Ishikawa (cell line): Measurements from ENCODE around the gene PIK3C2G.

Experiments used
- CEBPB ChIP-seq: IDR thresholded peaks from 2 replicates; pipeline ENCODE4 v1.6.1; 2012
- CREB1 ChIP-seq: IDR thresholded peaks from 2 replicates; pipeline ENCODE4 v1.6.1; 2012; ENCODE audit warnings: low read depth
- EGR1 ChIP-seq: IDR thresholded peaks from 2 replicates; pipeline ENCODE4 v1.6.1; 2012
- EP300 ChIP-seq: IDR thresholded peaks from 2 replicates; pipeline ENCODE4 v1.6.1; 2012; ENCODE audit warnings: borderline replicate concordance
- FOXM1 ChIP-seq: IDR thresholded peaks from 2 replicates; pipeline ENCODE4 v1.6.1; 2012; ENCODE audit warnings: low read depth, borderline replicate concordance
- NFIC ChIP-seq: IDR thresholded peaks from 2 replicates; pipeline ENCODE4 v1.6.1; 2012
- RAD21 ChIP-seq: IDR thresholded peaks from 2 replicates; pipeline ENCODE4 v1.6.1; 2012; ENCODE audit warnings: low read depth
- TAF1 ChIP-seq: IDR thresholded peaks from 2 replicates; pipeline ENCODE4 v1.6.1; 2012; ENCODE audit warnings: low read depth, mild to moderate bottlenecking
- TCF12 ChIP-seq: IDR thresholded peaks from 2 replicates; pipeline ENCODE4 v1.6.1; 2012; ENCODE audit warnings: low read depth
- TEAD4 ChIP-seq: IDR thresholded peaks from 2 replicates; pipeline ENCODE4 v1.6.1; 2012
- YY1 ChIP-seq: IDR thresholded peaks from 2 replicates; pipeline ENCODE4 v1.6.1; 2012; ENCODE audit warnings: low read depth
- ZBTB7A ChIP-seq: IDR thresholded peaks from 2 replicates; pipeline ENCODE4 v1.6.1; 2012; ENCODE audit warnings: low read depth
- TF ChIP-seq, protein P1 (sequence below): IDR thresholded peaks from 2 replicates; pipeline ENCODE4 v1.6.1; 2012; ENCODE audit warnings: low read depth, mild to moderate bottlenecking
- TF ChIP-seq, protein P2 (sequence below): IDR thresholded peaks from 2 replicates; pipeline ENCODE4 v1.6.1; 2012
- TF ChIP-seq, protein P3 (sequence below): IDR thresholded peaks from 2 replicates; pipeline ENCODE4 v1.6.1; 2012

Gene PIK3C2G

DNA sequence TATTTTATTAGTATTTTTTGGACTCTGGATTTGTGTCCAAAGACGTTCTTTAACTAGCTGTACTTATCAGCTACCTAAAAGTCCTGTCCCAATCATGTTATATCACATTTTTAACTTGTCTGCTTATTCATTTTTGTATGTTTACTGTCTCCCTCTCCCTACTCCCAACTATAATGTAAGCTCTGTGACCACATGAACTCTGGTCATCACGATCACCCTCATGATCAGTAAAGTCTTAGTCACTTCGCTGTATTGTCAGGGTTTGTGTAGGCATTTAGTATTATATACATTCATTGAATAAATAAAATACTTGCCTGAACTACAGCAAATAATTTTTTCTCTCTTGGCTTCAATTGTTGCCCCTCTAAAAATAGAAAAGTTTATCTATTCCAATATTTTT is 211.0 kb downstream of the PIK3C2G start:
- TF ChIP-seq, protein P1, sequence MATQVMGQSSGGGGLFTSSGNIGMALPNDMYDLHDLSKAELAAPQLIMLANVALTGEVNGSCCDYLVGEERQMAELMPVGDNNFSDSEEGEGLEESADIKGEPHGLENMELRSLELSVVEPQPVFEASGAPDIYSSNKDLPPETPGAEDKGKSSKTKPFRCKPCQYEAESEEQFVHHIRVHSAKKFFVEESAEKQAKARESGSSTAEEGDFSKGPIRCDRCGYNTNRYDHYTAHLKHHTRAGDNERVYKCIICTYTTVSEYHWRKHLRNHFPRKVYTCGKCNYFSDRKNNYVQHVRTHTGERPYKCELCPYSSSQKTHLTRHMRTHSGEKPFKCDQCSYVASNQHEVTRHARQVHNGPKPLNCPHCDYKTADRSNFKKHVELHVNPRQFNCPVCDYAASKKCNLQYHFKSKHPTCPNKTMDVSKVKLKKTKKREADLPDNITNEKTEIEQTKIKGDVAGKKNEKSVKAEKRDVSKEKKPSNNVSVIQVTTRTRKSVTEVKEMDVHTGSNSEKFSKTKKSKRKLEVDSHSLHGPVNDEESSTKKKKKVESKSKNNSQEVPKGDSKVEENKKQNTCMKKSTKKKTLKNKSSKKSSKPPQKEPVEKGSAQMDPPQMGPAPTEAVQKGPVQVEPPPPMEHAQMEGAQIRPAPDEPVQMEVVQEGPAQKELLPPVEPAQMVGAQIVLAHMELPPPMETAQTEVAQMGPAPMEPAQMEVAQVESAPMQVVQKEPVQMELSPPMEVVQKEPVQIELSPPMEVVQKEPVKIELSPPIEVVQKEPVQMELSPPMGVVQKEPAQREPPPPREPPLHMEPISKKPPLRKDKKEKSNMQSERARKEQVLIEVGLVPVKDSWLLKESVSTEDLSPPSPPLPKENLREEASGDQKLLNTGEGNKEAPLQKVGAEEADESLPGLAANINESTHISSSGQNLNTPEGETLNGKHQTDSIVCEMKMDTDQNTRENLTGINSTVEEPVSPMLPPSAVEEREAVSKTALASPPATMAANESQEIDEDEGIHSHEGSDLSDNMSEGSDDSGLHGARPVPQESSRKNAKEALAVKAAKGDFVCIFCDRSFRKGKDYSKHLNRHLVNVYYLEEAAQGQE, result no peak
- TF ChIP-seq ZBTB7A (no peak), TAF1 (no peak), RAD21 (no peak), CEBPB (no peak), CREB1 (no peak), TEAD4 (no peak)
- TF ChIP-seq, protein P2, sequence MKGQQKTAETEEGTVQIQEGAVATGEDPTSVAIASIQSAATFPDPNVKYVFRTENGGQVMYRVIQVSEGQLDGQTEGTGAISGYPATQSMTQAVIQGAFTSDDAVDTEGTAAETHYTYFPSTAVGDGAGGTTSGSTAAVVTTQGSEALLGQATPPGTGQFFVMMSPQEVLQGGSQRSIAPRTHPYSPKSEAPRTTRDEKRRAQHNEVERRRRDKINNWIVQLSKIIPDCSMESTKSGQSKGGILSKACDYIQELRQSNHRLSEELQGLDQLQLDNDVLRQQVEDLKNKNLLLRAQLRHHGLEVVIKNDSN, result no peak

DNA sequence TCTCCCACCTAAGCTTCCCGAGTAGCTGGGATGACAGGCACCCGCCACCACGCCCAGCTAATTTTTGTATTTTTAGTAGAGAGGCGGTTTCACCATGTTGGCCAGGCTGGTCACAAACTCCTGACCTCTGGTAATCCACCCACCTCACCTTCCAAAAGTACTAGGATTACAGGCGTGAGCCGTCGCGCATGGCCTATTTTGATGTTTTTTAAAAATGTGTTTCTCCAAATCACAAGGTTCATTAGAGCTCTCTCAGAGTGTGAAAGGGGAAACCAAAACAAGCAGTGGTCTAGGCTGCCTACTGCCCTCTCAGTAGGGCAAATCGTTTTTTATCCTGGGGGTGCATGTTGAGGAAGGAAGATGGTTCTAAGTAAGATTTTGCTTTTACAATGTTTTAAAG is 211.5 kb downstream of the PIK3C2G start:
- TF ChIP-seq FOXM1 (no peak), EGR1 (no peak), TEAD4 (no peak), RAD21 (no peak), TAF1 (no peak), TCF12 (no peak), NFIC (no peak), CREB1 (no peak), ZBTB7A (no peak), EP300 (no peak), CEBPB (no peak), YY1 (no peak)
- TF ChIP-seq, protein P2, result no peak
- TF ChIP-seq, protein P1, result no peak
- TF ChIP-seq, protein P3, sequence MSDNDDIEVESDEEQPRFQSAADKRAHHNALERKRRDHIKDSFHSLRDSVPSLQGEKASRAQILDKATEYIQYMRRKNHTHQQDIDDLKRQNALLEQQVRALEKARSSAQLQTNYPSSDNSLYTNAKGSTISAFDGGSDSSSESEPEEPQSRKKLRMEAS, result no peak

DNA sequence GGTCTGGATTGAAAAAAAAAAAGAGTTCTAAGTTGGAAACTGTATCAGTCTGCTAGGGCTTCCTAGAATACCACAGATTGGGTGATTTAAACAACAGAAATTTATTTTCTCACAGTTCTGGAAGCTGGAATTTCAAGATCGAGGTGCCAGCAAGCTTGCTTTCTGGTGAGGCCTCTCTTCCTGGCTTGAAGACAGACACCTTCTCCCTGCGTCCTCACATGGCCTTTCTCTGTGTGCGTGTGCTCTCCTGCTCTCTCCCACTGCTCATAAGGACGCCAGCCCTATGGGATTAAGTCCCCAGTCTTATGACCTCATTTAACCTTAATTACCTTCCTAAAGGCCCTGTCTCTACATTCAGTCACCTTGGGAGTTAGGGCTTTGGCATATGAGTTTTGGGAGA is 215.5 kb downstream of the PIK3C2G start:
- TF ChIP-seq TEAD4, result no peak
- TF ChIP-seq CEBPB, result no peak
- TF ChIP-seq CREB1, result no peak

DNA sequence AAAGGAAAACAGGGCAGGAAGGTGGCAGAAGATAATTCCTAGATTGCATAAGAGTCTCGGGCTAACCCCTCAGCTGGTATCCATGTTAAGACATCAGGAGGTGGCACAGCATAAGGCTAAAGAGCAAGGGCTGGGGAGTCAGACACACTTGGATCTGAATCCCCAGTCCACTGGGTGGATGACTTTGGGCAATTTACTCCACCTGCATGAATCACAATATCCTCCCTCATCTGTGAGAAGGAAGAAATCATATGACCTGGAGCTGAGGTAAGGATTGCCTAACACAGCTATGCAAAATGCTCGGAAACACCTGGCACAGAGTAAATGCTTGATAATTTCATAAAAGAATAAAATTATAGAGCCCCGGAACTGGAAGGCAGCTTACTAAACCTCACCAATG is 217.9 kb downstream of the PIK3C2G start:
- TF ChIP-seq, protein P1, result no peak
- TF ChIP-seq TCF12 (no peak), FOXM1 (no peak), YY1 (no peak), ZBTB7A (no peak), EP300 (no peak), TEAD4 (no peak), CEBPB (no peak), TAF1 (no peak), CREB1 (no peak), EGR1 (no peak), NFIC (no peak)
- TF ChIP-seq, protein P2, result no peak
- TF ChIP-seq, protein P3, result no peak

DNA sequence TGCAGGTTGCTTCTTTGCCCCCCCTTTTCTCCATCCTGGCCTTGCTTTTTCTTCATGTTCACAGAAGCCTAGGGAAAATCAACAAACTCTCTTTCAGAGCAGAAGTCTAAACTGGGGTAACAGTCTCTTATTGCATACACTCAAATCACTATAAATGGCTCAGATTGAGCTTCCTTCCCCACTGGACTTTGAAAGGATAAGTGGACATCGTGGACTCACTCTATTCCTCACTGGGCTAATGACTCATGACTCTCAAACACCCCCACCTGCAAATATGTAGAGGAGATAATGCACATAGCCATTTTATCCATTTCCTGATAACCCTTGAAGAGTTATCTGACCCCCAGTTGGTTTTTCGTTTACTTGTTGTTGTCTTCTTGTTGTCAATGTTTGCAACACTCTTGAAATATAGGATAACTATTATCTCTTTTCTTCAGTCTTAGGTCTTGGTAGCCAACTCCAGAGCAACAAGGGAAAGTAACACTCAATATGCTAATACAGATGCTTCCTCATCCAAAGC is 221.3 kb downstream of the PIK3C2G start:
- TF ChIP-seq, protein P2, result no peak
- no peak for TF ChIP-seq TCF12
- TF ChIP-seq, protein P1, result no peak
- no peak for TF ChIP-seq RAD21
- TF ChIP-seq FOXM1, result no peak
- TF ChIP-seq, protein P3, result no peak
- no peak for TF ChIP-seq YY1
- TF ChIP-seq EP300, result no peak
- no peak for TF ChIP-seq CREB1
- TF ChIP-seq TEAD4, result no peak
- TF ChIP-seq ZBTB7A, result no peak
- no peak for TF ChIP-seq EGR1
- TF ChIP-seq CEBPB, result no peak
- TF ChIP-seq NFIC, result no peak
- TF ChIP-seq TAF1, result no peak
